Stimulated activated CD8-positive, alpha-beta memory T cell treated with anti-CD3 and anti-CD28 coated beads, Interleukin-7, amount 100 ng/mL, for 4 hours (primary cell): Measurements from ENCODE around the gene TEAD3.

ENCODE experiments used
- DNase-seq, 2 donors: peaks; one replicate each; pipeline ENCODE4 v3.0.0-alpha.2; 2020; ENCODE audit warnings: low read depth in 2 of 2

Gene TEAD3

DNA sequence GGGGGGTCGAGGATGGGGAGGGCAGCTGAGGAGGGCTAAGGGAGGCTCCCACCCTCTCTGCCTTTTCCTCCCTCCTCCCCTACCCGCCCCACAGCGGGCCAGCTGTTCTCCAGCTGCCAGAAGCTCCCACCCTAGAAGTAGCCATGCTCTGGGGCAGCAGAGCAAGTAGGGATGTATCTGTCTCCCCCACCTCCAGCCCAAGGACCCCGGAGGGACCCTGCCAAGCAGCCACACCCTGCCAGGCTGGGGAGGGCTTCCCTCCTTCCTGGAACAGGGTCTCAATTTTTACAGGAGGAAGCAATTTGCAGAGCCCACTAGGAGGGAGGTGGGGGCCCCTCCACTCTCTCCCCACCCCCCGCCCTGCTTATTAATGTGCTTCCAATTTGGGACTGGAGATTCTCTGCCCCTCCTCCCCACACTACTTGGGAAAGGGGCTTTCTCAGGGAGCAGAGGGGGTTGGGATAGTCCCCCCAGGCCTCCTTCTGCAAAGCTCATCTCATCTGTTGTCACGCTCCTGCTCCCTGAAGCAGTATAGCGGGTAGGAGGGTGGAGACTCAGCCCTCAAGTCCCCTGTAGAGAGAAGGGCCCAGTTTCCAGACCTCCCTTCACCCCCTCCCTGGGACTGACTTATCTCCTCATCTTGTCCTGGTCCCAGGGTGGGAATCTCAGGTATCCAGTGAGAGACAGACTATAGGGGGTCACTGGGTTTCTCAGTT lies 4.5 kb downstream of the TEAD3 start:
- DNase-seq, result no peak

DNA sequence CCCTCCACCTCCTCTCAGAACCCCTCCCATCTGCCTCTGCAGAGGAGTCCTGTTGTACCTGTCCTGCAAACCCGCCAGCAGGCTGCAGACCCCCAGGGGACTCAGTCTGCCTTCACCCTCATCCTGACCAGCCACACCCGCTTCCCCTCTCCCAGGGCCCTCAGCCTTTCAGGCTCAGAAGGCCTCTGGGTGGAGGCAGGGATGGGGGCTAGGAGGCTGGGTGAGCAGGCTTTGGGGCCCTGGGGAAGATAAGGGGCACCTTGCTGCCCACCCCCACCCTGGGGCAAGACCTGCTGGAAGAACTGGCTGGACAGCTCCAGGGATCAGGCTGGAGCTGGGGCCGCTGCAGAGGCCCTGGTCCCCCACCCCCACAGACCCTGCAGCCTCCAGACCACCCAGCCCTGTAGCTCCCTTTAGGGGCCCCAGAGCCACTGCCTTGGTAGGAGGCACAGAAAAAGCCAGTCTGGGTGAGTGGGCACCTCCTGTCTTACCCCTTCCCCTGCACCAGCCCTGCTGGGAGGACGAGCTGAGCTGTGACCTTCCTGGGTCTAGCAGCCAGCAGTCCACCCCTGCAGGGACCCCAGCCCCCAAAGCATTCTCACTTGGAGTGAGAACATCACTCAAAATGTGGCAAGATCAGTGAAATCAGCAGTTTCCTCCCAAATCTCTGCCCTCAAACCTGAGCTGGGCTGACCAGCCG lies 5.2 kb downstream of the TEAD3 start:
- no peak for DNase-seq

DNA sequence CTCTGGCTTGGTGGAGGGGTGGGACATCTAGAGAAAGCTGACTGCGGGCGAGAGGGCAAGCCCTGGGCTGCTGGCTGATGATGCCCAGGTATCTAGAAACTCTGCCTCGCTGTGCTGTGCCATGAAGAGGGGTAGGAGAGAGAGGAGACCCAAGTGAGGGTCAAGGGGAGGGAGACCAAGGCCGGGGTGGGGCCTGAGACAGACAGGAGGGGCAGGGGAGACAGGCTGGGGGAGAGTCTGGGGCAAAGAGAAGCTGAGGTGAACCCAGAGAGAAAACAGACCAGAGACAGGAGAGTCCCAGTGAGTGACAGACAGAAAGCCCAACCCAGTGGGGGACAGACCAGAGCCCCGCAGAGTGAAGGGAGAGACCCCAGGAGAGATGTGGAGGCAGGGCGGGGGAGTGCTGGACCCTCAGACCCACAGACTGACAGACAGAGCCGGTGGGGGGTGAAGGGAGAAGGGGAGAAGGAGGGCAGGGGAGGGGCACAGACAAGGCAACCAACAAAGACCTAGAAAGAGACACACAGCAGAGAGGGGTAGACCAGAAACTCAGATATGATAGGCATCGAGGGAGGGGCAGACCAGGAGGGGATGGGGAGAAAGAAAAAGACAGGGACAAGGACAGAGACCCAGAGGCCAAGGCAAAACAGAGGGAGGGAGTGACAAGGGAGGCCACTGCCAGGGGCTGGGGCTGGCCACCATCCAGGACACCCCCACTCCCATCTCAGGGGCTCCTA lies 5.9 kb downstream of the TEAD3 start:
- DNase-seq, result no peak

DNA sequence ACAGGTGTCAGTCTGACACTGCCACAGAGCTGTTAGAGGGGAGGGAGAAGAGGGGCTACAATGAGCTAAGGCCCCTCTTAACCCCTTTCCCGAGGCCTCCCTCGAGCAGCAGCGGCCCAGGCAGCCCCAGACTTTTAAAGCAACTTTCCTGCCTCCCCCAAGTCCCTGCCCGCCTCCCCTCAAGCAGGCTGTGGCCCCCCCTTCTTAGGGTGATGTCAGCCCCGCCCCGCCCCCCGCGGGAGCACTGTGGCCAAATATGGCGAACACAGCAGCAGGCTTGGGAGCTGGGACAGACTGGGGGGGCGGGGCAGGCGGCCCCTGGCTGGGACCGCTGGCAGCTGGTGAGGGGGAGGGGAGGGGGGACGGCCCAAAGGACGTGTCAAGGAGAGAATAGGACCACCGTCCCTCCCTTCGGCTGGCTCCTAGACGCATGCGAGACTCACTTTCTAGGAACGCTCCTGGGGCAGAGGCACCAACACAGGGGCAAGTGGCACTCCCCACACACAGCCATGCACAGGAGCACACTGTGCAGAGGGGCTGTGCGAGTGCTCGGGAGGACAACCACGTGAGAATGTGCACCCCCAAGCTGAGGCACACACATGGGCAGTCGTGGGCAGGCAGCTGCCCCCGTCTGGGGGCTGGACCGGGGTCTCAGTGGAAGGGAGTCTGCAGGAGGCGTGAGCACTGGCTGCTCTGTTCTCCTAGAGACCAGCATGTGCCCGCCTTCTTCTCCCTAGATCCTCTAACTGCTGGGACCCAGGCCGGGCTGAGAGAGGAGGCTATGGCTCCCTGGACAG lies 6.7 kb downstream of the TEAD3 start:
- no peak for DNase-seq

DNA sequence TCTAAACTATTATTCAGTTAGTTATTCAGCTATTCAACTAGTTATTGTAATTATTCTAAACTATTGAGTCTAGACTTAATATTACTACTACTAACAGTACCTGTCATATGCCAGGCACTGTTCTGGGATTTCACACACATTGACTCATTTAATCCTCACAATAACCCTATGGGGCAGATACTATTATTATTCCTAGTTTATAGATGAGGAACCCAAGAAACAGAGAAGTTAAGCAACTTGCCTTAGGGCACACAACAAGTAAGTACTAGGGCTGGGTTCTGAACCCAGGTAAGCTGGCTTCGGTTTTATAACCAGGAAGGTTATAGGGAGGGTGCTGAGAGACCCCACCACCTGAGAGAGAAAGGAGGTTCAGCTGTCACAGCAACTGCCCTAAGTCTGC lies 7.8 kb downstream of the TEAD3 start:
- DNase-seq, result no peak

DNA sequence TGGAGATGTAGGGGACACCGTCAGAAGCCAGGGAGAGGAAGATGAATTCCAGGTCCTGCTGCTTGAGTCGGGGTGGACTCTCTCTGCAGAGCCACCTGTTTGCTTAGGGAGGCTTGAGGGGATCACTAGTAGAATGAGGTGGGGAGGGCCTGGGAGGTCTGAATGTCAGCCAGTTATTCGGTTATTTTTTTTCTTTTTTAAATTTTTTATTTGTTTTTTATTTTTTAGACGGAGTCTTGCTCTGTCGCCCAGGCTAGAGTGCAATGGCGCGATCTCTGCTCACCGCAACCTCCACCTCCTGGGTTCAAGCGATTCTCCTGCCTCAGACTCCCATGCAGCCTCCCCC lies 8.4 kb downstream of the TEAD3 start:
- no peak for DNase-seq

DNA sequence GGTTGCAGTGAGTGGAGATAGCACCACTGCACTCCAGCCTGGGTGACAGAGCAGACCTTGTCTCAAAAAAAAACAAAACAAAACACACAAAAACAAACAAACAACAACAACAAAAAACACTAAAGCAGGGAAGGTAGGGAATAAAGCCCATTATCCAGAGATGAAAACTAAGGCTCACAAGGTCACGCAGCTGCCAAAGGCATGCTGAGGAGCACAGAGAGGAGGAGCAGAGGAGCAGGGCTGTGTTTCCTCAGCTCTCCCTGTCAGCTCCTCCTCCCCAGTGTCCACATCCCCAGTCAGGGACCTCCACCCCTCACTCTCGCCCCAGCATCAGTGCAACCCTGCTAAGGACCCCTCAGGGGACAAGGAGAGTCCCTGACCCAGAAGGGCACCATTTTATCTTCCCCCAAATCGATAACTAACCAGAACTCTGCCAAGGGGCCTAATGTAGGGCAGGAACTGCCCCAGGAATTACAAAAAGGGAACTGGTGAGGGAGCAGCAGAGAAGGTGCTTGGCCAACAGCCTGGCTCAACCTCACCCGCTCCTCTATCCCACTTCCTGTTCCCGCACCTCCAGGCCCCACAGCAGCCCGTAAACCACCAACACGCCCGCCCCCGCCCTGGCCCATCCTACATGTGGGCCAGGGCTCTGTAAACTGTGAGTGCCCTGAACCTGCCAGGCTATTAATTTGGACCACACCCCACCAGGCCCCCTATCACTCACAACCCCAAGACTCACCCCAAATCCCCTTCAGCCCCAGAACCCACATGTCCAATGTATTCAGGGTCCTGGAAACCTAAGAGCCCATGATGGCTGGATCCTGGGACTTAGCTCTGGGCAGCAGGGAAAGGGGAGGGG lies 9.0 kb downstream of the TEAD3 start:
- no peak for DNase-seq

DNA sequence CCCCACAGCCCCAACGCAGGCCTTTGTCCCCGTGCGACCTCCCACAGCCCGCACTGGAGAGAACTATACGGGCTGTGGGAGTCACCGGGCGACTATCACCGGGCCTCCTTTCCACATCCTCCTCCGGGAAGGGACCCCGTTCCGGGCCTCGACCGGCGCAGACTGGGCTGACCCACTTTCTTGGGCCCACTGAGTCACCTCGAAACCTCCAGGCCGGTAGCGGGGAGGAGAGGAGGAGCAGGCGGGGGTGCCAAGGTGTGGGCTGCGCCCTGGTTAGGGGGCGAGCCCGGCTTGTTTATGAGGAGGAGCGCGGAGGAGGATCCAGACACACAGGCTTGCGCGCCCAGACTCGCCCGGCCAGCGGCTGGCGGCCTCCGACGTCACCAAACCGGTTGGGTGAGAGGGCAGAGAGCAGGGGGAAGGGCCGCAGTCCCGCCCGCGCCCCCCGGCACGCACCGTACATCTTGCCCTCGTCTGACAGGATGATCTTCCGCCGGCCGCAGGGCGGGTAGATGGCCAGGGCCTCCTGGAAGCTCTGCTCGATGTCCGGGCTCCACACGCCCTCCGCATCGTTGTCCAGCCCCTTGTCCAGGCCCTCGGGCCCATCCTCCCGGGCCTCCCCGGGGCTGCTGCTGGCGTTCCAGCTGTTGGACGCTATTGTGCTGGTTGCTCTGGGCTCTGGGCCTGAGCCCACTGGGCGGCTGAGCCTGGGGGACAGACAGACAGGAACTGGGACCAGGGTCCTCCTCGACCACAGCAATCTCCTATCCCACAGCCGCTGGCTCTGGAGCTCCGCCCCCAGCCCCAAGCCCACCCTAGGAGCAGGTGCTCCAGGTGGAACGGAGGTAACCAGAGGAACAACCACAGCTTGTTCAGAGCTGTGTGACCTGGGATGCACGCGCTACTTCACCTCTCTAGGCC lies 10.6 kb downstream of the TEAD3 start:
- no peak for DNase-seq

DNA sequence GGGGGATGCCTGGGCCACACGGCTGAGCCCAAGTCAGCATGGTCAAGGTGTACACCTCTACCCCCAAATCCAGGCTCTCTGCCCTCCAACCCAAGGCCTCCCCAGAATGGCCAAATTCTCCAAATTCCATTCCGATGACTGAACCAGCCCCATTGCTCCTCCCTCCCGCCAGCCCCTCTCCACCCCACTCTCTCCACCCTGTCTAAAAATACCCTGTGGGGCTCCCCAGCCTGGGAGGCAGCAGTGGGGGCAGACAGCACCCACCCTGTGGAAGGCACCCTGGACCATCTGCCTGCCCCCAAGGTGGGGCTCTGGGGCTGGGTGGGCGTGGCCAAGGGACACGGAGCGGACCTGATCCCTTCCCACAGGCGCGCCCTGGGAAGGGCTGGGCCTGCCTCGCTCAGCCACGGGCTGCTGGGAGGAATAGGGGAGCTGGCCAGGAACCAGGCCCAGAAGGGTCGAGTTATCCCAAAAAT lies 11.4 kb downstream of the TEAD3 start:
- DNase-seq, result no peak

DNA sequence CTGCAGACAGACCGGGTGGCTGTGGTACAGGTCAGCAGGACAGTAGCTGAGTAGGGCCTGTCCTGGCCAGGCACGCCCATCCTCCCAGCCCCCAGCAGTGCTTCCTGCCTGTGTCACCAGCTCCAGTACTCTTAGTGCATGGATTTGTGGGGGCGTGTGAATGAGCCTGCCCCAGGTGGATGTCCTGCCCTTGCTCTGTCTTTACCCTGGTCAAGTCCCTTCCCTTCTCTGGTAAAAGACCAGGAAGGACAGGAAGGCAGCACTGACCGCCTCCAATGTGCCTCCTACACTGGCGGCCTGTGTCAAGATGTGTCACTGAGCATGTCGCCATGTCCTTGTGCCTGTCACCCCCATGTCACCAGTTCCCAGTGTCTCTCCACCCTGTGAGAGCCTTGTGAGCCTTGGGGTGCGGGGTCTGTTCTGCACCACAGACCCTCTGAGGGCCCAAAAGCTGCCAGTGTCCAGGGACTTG lies 11.9 kb downstream of the TEAD3 start:
- no peak for DNase-seq

DNA sequence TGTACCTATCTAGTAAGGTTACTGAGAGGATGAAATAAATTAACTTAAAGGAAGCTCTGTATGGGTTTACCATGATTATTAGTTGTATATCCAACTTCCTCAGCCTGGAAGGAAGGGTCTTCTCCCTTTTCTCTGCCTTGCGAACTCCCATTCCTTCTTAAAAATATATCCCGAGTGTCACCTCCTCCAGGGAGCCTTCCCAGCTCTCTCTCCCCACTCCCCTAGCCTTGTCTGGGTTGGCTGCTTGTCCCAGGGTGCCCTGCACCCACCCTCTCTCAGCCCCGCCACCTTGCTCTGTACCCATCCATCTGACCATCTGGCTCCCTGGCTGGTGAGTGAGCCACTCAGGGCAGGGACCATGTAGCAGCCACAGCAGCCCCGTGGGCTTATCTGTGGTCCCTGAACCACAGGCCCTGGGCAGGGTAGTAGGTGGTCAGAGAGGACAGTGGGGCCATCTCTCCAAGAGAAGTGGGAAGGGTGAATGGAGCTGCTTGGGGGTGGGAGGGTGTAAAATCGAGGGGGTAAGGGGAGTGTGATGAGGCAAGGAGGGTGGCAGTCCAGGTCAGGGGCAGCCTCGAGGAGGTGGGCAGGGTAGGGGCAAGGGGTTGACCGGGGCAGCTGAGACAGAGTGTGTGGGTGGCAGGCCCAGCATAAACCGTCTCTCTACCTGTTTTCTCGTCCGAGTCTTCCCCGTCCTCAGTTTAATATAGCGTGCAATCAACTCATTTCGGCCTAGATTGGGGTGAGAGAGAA lies 12.8 kb downstream of the TEAD3 start:
- no peak for DNase-seq

DNA sequence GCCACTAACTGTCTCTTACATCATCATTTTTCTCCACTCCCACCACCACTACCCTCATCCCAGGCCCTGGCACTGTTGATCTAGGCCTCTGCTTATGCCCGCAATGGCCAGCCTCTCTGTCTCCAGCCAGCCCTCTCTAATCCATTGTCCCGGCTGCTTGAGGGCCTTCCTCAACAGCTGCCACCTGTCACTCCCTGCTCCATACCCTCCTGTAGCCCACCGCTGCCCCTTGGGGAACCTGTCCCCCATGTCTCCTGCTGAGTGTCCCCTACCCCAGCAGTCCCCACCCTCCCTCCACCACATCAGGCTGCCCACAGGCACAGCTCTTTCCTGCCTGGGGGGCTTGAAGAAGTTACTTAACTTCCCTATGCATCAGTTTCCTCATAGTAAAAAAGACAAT lies 13.4 kb downstream of the TEAD3 start:
- no peak for DNase-seq

DNA sequence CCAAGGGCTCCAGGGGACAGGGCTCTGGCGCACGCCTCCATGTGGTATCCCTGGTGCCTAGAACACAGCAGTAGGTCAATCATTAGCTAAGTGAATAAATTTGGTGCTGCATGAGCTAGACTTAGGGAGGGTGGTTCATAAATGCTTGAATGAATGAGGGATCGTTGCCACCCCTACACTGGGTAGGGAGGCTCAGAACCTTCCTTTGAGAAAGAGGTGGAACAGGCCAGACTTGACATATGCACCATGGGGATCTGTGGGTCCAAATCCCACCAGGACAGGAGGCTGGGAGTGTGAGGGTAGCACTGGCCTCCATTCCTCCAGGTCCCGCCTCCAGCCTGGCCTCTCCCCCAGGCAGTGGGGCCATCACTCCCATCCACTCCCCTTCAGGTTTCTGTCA lies 13.8 kb downstream of the TEAD3 start:
- no peak for DNase-seq

DNA sequence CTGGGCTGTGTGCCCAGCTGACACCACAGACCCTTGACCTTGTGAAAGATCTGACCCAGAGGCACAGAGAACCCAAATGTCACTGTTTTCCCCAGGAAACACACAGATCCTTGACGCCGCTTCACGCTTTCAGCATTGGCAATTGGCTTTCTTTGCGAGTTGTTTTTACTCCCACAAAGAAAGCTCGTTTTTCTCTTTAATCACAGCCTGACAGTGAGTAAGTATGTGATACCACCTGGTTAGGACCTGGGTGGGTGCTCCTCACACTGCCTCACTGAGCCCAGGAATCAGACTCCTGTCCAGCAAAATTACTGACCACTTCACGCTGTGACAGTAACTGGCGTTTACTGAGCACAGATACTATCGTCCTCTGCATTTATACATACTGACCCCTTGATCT lies 15.7 kb downstream of the TEAD3 start:
- no peak for DNase-seq

DNA sequence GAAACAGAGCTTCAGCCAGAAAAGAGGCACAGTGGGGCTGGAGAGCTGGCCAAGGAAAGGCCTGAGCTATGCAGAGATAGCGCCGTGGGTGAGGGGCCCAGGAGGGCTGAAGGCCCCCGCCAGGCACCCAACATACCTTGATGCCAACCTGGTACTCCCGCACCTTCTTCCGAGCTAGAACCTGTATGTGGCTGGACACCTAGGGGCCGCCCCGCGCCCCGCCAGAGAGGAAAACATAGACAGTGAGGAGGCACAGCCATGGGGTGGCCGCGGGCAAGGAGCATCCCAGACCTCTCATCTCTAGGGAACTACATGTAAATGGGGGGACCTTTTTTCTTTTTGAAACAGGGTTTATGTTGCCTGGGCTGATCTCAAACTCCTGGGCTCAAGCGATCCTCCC lies 16.7 kb downstream of the TEAD3 start:
- DNase-seq, result no peak

DNA sequence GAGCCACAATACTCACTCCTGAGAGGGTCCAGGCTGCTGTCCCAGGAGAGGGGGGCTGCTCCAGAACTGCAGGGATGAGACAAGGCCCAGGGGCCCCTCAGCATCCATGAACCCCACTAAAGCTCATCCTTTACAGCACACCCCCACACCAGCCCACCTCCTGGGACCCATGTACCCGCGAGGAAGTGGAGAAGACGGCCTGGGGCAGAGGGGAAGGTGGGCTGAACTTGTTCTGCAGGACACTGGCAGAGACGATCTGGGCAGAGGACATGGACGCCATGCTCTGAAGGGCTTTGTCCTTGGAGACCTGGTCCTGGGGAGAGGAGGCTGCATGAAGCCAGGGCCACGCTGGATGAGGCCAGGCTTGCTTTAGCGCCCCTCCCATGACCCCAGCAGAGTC lies 18.6 kb downstream of the TEAD3 start:
- DNase-seq, result no peak

DNA sequence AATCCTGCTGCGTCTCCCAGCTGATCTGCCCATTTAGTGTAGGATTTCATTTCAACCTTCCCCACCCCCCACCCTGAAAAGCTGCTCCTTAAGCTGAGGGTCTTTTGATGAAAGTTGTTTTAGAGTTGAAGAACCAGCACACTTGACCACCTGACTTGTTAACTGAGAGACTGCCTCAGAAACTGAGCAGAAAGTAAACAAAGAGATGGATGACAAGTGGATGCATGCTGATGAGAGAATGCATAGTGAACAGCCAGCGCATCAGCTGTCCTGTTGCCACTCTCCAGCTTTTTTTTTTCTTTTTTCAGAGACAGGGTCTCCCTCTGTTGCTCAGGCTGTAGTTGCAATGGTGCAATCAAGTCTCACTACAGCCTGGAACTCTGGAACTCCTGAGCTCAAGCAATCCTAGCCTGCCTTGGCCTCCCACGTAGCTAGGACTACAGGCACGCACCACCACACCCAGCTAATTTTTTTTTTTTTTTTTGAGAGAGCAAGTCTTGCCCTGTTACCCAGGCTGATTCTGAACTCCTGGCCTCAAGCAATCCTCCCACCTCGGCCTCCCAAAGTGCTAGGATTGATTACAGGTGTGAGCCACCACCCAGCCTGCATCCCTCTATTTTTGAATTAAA lies 19.2 kb downstream of the TEAD3 start:
- no peak for DNase-seq

DNA sequence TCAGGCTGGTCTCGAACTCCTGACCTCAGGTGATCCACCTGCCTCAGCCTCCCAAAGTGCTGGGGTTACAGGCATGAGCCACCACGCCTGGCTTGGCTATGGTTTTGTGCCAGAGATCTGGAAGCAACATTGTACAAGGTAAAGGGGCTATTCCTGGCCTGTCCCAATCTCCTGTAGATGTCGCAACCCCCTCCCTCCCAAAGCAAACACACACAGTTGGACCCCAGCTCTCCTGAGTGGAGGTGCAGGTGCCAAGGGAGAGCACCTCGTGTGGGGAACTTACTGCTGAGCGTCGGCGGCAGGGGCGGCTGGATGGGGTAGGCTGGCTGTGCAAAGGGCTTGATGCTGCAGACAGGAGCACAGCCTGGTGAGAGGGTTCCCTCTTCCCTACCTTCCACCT lies 19.9 kb downstream of the TEAD3 start:
- DNase-seq, result no peak

DNA sequence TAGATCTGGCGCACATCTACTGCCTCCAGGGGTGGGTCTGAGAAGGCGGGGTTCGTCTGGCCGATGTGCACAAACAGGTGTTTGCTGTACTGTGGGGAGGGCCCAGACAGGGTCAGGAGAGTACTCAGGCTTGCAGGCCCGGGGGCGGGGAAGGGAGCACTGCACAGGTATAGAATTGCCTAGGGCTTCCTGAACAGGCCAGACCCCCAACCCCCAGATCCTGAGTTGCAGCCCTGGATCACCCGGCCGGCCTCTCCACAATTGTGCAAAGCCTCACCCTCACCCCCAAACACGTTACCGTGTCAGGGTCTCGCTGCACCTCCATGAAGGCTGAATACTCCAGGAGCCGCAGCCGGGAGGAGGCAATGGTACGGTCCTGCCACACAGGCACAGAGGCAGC lies 20.9 kb downstream of the TEAD3 start:
- no peak for DNase-seq
